DOHH2 (cell line): ENCODE results near the gene MYO1H.

ENCODE experiments used
- EZH2phosphoT487 ChIP-seq: fragments of 200-600 bp; sonication (generic); IDR thresholded peaks from 2 replicates; pipeline ENCODE4 v1.6.1; 2017; ENCODE audit warnings: borderline replicate concordance, mild to moderate bottlenecking, antibody characterized with exemption, low read length, moderate library complexity, mixed read lengths
- TF ChIP-seq, protein P1 (sequence below): fragments of 200-600 bp; sonication (generic); IDR thresholded peaks from one replicate; pipeline ENCODE4 v1.5.1; 2014; ENCODE audit warnings: antibody characterized with exemption, mild to moderate bottlenecking, low read depth, low read length; ENCODE audit not compliant: poor library complexity, severe bottlenecking

DNA sequence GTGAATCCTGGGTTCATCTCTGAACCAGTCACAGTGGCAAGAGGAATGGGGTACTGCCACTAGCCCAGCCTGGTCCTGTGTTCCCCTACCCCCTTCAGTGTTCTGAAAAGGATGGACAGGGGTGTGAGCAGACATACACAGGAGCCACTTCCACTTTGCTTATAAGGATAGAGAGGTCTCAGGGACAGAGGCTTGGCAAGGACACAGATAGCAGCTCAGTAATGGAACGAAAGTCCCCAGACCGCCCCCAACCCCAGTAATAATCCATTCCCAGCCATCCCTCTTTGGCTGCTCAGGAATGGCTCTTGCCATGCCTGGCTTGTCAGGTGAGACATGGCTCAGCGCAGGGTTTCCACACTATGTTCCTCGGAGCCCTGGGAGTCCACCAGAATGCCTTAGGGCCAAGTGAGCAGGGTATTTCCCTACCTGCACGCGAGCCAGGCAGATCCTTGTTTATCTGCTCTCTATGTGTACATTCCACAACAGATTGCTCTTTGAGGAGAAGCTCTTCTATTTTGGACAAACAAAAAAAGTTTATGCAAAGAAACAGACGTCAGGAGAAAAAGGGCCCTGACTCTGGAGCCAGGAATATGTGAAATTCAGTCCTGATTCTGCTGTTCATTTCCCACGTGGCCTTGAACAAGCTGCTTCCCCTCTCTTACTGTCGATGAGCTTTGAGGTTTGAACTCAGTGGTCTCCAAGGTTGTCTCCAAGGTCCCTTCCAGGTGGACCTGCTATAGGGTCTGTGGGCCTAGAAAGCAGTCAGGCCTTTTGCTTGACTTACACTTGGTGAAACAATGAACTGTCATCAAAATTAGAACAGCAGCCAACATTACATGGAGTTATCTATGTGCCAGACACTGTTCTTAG, 139.7 kb downstream of the MYO1H start:
- TF ChIP-seq, protein P1, sequence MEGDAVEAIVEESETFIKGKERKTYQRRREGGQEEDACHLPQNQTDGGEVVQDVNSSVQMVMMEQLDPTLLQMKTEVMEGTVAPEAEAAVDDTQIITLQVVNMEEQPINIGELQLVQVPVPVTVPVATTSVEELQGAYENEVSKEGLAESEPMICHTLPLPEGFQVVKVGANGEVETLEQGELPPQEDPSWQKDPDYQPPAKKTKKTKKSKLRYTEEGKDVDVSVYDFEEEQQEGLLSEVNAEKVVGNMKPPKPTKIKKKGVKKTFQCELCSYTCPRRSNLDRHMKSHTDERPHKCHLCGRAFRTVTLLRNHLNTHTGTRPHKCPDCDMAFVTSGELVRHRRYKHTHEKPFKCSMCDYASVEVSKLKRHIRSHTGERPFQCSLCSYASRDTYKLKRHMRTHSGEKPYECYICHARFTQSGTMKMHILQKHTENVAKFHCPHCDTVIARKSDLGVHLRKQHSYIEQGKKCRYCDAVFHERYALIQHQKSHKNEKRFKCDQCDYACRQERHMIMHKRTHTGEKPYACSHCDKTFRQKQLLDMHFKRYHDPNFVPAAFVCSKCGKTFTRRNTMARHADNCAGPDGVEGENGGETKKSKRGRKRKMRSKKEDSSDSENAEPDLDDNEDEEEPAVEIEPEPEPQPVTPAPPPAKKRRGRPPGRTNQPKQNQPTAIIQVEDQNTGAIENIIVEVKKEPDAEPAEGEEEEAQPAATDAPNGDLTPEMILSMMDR: no peak
- TF ChIP-seq EZH2phosphoT487: no peak
